Measurements from ENCODE around the gene OR2AG1.

DNA sequence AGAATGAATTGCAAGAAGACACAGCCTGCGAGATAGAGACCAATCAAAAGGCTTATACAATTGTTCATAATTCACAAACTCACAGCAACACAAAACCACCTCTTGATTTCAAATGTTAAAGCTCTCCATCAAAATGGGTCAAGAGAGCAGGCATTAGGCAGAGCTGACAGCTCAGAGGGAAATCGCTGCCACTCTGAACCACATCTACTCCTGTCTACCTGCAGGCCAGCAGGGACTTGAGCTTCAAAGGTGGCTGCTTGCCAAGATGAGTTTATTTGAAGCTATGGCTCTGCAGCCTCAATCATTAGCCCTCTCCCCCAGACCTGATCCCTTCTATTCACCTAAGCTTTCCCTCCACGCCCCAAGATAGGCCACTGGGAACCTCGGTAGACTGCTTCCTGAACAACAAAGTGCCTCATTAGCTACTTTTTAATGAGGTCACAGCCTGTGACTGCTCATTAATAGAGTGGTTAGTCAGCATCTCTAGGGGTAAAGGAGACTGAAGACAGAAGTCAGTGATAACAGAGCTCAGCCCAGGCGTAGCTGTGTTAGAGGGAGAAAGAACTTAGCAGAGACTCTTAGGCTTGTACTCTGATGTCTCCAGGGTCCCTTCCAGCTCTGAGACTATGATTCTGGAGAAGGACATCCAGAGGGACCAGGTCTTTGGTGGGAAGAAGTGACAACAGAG lies 41.5 kb downstream of the OR2AG1 start:
- TF ChIP-seq ZSCAN20 (CRISPR knock-in tag; IDR thresholded peaks at IDR 0.05) (no peak), CBX2 (IDR thresholded peaks at IDR 0.05; ENCODE audit: borderline replicate concordance, low read depth) (no peak), POLR2A (IDR thresholded peaks at IDR 0.05; ENCODE audit: low read length) (no peak), RCOR1 (IDR thresholded peaks at IDR 0.05; ENCODE audit: low read depth, low read length) (no peak), EP300 (IDR thresholded peaks at IDR 0.05) (no peak), RNF2 (IDR thresholded peaks at IDR 0.05; ENCODE audit: borderline replicate concordance, low read depth) (no peak), HOXB13 (CRISPR knock-in tag; IDR thresholded peaks at IDR 0.05; ENCODE audit: low read depth) (no peak), SREBF2 (IDR thresholded peaks at IDR 0.05) (no peak), KDM1A (IDR thresholded peaks at IDR 0.05; ENCODE audit: low read depth) (no peak)
- TF ChIP-seq, protein P1, sequence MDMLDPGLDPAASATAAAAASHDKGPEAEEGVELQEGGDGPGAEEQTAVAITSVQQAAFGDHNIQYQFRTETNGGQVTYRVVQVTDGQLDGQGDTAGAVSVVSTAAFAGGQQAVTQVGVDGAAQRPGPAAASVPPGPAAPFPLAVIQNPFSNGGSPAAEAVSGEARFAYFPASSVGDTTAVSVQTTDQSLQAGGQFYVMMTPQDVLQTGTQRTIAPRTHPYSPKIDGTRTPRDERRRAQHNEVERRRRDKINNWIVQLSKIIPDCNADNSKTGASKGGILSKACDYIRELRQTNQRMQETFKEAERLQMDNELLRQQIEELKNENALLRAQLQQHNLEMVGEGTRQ (IDR thresholded peaks at IDR 0.05) = no peak
- TF ChIP-seq, protein P2, sequence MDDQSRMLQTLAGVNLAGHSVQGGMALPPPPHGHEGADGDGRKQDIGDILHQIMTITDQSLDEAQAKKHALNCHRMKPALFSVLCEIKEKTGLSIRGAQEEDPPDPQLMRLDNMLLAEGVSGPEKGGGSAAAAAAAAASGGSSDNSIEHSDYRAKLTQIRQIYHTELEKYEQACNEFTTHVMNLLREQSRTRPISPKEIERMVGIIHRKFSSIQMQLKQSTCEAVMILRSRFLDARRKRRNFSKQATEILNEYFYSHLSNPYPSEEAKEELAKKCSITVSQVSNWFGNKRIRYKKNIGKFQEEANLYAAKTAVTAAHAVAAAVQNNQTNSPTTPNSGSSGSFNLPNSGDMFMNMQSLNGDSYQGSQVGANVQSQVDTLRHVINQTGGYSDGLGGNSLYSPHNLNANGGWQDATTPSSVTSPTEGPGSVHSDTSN (IDR thresholded peaks at IDR 0.05) = no peak
- TF ChIP-seq, protein P3, sequence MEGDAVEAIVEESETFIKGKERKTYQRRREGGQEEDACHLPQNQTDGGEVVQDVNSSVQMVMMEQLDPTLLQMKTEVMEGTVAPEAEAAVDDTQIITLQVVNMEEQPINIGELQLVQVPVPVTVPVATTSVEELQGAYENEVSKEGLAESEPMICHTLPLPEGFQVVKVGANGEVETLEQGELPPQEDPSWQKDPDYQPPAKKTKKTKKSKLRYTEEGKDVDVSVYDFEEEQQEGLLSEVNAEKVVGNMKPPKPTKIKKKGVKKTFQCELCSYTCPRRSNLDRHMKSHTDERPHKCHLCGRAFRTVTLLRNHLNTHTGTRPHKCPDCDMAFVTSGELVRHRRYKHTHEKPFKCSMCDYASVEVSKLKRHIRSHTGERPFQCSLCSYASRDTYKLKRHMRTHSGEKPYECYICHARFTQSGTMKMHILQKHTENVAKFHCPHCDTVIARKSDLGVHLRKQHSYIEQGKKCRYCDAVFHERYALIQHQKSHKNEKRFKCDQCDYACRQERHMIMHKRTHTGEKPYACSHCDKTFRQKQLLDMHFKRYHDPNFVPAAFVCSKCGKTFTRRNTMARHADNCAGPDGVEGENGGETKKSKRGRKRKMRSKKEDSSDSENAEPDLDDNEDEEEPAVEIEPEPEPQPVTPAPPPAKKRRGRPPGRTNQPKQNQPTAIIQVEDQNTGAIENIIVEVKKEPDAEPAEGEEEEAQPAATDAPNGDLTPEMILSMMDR (IDR thresholded peaks at IDR 0.05) = no peak

Measured in A549 (cell line).